Endothelial cell of umbilical vein (primary cell): Measurements from ENCODE around the gene PRKAG1. TPM values are rescaled to one million over a fixed set of nuclear protein-coding genes. Genes with fewer than 3 reads are reported as not detected.
A peak's percentile ranks its signal among the peaks of the same experiment; 100 is the strongest.

Experiments used
- BruUV-seq: library from RNA; stranded (reverse); fragments of 400-500 nt; replicated peaks from 2 replicates; lab custom pipeline; 2021; lab: Mats Ljungman, UMichigan
- CTCF ChIA-PET: fragments of 300-600, 350-600 bp; sonication (Branson Sonifier 250); formaldehyde crosslinking; loops from one replicate; lab custom pipeline; 2021; ENCODE audit warnings: antibody characterized with exemption, inconsistent platforms; lab: Charles Lee
- POLR2A ChIA-PET: fragments of 300-600, 350-600 bp; sonication (Branson Sonifier 250); formaldehyde crosslinking; loops from one replicate; lab custom pipeline; 2021; ENCODE audit warnings: antibody characterized with exemption, inconsistent platforms; lab: Charles Lee
- DNase-seq: peaks from one replicate; pipeline ENCODE4 v3.0.0-alpha.2; 2011; ENCODE audit warnings: low read depth, low spot score
- FAIRE-seq: peaks from 2 replicates; lab custom pipeline; 2011; peaks lifted over from hg19 to GRCh38; lab: Jason Lieb, UNC
- H2AFZ ChIP-seq: 2 replicates; pipeline ENCODE4 v1.6.0; 2012; ENCODE audit warnings: low read depth, low read length, control low read depth, inconsistent platforms
- H3K27ac ChIP-seq: 2 replicates; pipeline ENCODE4 v1.5.1; 2011; ENCODE audit warnings: low read depth, mild to moderate bottlenecking, control low read depth, low read length, moderate library complexity; ENCODE audit not compliant: insufficient read depth
- H3K27me3 ChIP-seq, 2 experiments: 2 replicates each; pipeline versions ENCODE4 v1.6.0 to v1.6.1; 2011; ENCODE audit warnings: low read length in 2 of 2, mixed read lengths in 1 of 2; ENCODE audit not compliant: control insufficient read depth in 2 of 2, insufficient read depth in 2 of 2
- H3K36me3 ChIP-seq, 2 experiments: 2 replicates in 1 of 2; 3 replicates in 1 of 2; pipeline ENCODE4 v1.5.1; 2011; ENCODE audit warnings: low read length in 2 of 2, mild to moderate bottlenecking in 1 of 2, moderate library complexity in 1 of 2; ENCODE audit not compliant: control insufficient read depth in 2 of 2, insufficient read depth in 2 of 2; ENCODE audit errors: extremely low read depth in 1 of 2
- H3K4me1 ChIP-seq: 3 replicates; pipeline ENCODE4 v1.5.1; 2011; ENCODE audit warnings: mild to moderate bottlenecking, low read length; ENCODE audit not compliant: control insufficient read depth, insufficient read depth; ENCODE audit errors: extremely low read depth
- H3K4me2 ChIP-seq: 2 replicates; pipeline ENCODE4 v1.6.1; 2011; ENCODE audit warnings: low read length, control low read depth, mixed read lengths; ENCODE audit not compliant: insufficient read depth
- H3K4me3 ChIP-seq, 3 experiments: fragments of 200-600 bp in 1 of 3; sonication (generic), shearing (Covaris generic) in 1 of 3; replicated peaks in 1 of 3; 2 replicates each; pipeline ENCODE4 v1.5.1; 2011 to 2016; ENCODE audit warnings: control low read depth in 3 of 3, low read length in 3 of 3, mild to moderate bottlenecking in 2 of 3, inconsistent platforms in 1 of 3, low read depth in 1 of 3, moderate library complexity in 1 of 3; ENCODE audit not compliant: insufficient read depth in 1 of 3
- H3K79me2 ChIP-seq: 2 replicates; pipeline ENCODE4 v1.6.0; 2012; ENCODE audit warnings: low read length, inconsistent platforms; ENCODE audit not compliant: control insufficient read depth, insufficient read depth
- H3K9ac ChIP-seq: replicated peaks from 2 replicates; pipeline ENCODE3; 2011; ENCODE audit warnings: low read length, control low read depth; ENCODE audit not compliant: insufficient read depth; ENCODE audit errors: extremely low read depth
- H3K9me1 ChIP-seq: replicated peaks from 3 replicates; pipeline ENCODE4 v1.6.0; 2011; ENCODE audit warnings: mild to moderate bottlenecking, low read length; ENCODE audit not compliant: control insufficient read depth, insufficient read depth; ENCODE audit errors: extremely low read depth
- H3K9me3 ChIP-seq: replicated peaks from 2 replicates; pipeline ENCODE4 v1.5.1; 2012; ENCODE audit warnings: low read length, inconsistent platforms; ENCODE audit not compliant: control insufficient read depth, insufficient read depth
- H4K20me1 ChIP-seq: replicated peaks from 2 replicates; pipeline ENCODE3; 2011; ENCODE audit warnings: mild to moderate bottlenecking, low read length; ENCODE audit not compliant: control insufficient read depth, insufficient read depth; ENCODE audit errors: extremely low read depth
- EZH2 ChIP-seq: IDR thresholded peaks from 2 replicates; pipeline ENCODE4 v1.6.1; 2012; ENCODE audit warnings: borderline replicate concordance, low read depth, mild to moderate bottlenecking, moderate library complexity, low read length, inconsistent platforms; ENCODE audit not compliant: severe bottlenecking
- FOS ChIP-seq: IDR thresholded peaks from 2 replicates; pipeline ENCODE4 v1.6.1; 2011; ENCODE audit warnings: mild to moderate bottlenecking, low read length, moderate library complexity, borderline replicate concordance; ENCODE audit not compliant: insufficient read depth
- GATA2 ChIP-seq: IDR thresholded peaks from 2 replicates; pipeline ENCODE4 v1.7.0; 2011; ENCODE audit warnings: low read depth, mild to moderate bottlenecking, moderate library complexity, mixed read lengths, low read length; ENCODE audit not compliant: insufficient read length, insufficient read depth
- JUN ChIP-seq: IDR thresholded peaks from 2 replicates; pipeline ENCODE4 v1.6.1; 2011; ENCODE audit warnings: borderline replicate concordance, low read depth; ENCODE audit not compliant: insufficient read length, insufficient read depth
- MYC ChIP-seq: IDR thresholded peaks from one replicate; pipeline ENCODE4 v1.6.1; 2011; ENCODE audit warnings: mild to moderate bottlenecking, low read depth, low read length
- POLR2A ChIP-seq: IDR thresholded peaks from 2 replicates; pipeline ENCODE4 v1.6.1; 2012; ENCODE audit warnings: low read depth, mild to moderate bottlenecking, control low read depth, low read length
- POLR2AphosphoS5 ChIP-seq: IDR thresholded peaks from 2 replicates; pipeline ENCODE4 v1.6.1; 2012; ENCODE audit warnings: low read depth, mild to moderate bottlenecking, control low read depth, low read length, moderate library complexity; ENCODE audit not compliant: insufficient read depth
- dilution Hi-C: fragments of 300-500 bp; cut with MboI; formaldehyde crosslinking; loops from one replicate; pipeline ENCODE4 v1.15.0; 2019; ENCODE audit warnings: low sequenced_read_pairs; ENCODE audit not compliant: extremely low pct_ligation_motif_present
- intact Hi-C: fragments of 100-400 bp; cut with micrococcal nuclease; formaldehyde crosslinking; loops from one replicate; pipeline ENCODE4 v1.10.0; 2022
- polyA plus RNA-seq, 4 experiments: library from polyadenylated mRNA; depleted of rRNA in 3 of 4; stranded (reverse) in 3 of 4; unstranded in 1 of 4; fragments of >200 nt; gene quantifications; 2 replicates each; pipeline versions ENCODE4 v1.2.1 to v1.2.3, GENCODE V29; 2011 to 2012; ENCODE audit warnings: missing spikeins in 1 of 4
- total RNA-seq: library from RNA; stranded (reverse); gene quantifications from 2 replicates; pipeline ENCODE4 v1.2.3, GENCODE V29; 2021
- TF ChIP-seq, protein P1 (sequence below), 2 donors: IDR thresholded peaks; 1 replicate in 1 of 2; 2 replicates in 1 of 2; pipeline ENCODE4 v1.5.1; 2011; ENCODE audit warnings: low read length in 2 of 2, mild to moderate bottlenecking in 2 of 2, moderate library complexity in 2 of 2, control low read depth in 1 of 2, inconsistent platforms in 1 of 2, low read depth in 1 of 2; ENCODE audit not compliant: insufficient read depth in 1 of 2; ENCODE audit errors: extremely low read depth in 1 of 2
- TF ChIP-seq, protein P2 (sequence below): IDR thresholded peaks from 2 replicates; pipeline ENCODE4 v1.6.1; 2011; ENCODE audit not compliant: insufficient read depth, insufficient read length

PRKAG1 gene
- total and polyA plus RNA-seq, 2 donors (not counting 3 experiments of a cell fraction or from before 2014, with no cell fraction given) = 52.1 to 54.9 TPM

DNA sequence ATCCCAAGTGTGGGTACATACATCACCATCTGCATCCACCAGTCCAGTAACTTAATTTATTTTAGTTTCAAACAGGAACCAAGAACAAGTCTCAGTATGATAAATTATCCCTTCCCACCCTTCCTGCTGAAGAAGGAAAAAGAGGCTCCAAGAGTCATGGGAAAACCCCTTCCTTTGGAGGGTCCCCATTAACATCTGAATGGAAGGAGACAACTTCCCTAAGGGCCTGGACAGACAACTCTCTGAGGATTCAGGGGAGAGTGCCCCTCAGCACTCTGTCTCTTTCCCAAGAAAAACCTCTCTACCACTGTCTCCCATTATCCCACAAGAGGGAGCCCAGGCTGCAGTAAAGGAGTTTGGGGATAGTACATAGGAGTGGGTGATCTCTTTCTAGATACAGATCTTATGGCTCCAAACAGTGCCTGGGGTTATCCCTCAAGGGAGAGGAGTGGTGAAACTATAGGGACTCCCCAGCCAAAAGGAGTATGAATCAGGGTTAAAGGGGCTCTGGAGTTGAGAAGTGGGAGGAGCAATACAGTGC is 53.2 kb downstream of the PRKAG1 start:
- no peak for FAIRE-seq
- DNase-seq = no peak
- Histone ChIP-seq H3K9me1 (no peaks in the 10 kb centered on the region), H3K9me3 (no peaks in the 10 kb centered on the region), H3K4me2 (no peak overlapping the region), H3K4me1 (peaks cover 16% of the 10 kb centered on the region), H3K27ac (no peak overlapping the region), H3K79me2 (no peaks in the 10 kb centered on the region), H3K27me3 (peaks cover 24 to 25% of the 10 kb centered on the region in 2 experiments), H2AFZ (no peak overlapping the region), H3K9ac (no peak overlapping the region), H4K20me1 (no peaks in the 10 kb centered on the region), H3K36me3 (no peaks in the 10 kb centered on the region), H3K4me3 (no peak overlapping the region)
- ChIA-PET POLR2A (no interaction called here), CTCF (interaction anchor here (2.8 to 5.2 kb wide), 2 partner anchors 13 to 23 kb away, joined by 29 to 58 read pairs; partner anchors contain the start of gene WNT1)
- no peak for TF ChIP-seq EZH2
- TF ChIP-seq, protein P1, sequence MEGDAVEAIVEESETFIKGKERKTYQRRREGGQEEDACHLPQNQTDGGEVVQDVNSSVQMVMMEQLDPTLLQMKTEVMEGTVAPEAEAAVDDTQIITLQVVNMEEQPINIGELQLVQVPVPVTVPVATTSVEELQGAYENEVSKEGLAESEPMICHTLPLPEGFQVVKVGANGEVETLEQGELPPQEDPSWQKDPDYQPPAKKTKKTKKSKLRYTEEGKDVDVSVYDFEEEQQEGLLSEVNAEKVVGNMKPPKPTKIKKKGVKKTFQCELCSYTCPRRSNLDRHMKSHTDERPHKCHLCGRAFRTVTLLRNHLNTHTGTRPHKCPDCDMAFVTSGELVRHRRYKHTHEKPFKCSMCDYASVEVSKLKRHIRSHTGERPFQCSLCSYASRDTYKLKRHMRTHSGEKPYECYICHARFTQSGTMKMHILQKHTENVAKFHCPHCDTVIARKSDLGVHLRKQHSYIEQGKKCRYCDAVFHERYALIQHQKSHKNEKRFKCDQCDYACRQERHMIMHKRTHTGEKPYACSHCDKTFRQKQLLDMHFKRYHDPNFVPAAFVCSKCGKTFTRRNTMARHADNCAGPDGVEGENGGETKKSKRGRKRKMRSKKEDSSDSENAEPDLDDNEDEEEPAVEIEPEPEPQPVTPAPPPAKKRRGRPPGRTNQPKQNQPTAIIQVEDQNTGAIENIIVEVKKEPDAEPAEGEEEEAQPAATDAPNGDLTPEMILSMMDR (IDR thresholded peaks at IDR 0.05; ENCODE audit: extremely low read depth in 1 of 2, insufficient read depth in 1 of 2, low read depth in 1 of 2, low read length in 2 of 2) = peak in 1 of 2 donors; percentile 16
- no TSS peak for BruUV-seq
- intact Hi-C loops (no loop called here), dilution Hi-C loops (no loop called here)

DNA sequence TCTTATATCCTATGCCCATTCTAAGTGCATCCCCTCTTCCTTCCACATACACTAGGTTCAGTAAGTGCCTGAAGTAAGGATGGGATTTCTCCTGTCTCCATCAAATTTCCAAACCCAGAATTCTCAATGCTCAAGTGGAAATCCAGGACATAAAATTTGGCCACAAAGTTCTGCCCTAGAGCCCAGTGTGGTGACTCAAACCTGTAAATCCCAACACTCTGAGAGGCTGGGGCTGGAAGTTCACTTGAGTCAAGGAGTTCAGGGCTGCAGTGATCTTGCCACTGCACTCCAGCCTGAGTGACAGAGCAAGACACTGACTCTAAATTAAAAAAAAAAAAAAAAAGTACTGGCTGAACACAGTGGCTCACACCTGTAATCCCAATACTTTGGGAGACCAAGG is 56.8 kb downstream of the PRKAG1 start:
- no peak for DNase-seq
- Histone ChIP-seq H4K20me1 (no peaks in the 10 kb centered on the region), H3K4me3 (no peak overlapping the region), H3K9ac (no peak overlapping the region), H3K27me3 (peaks cover 5 to 9% of the 10 kb centered on the region in 2 experiments), H2AFZ (no peak overlapping the region), H3K36me3 (no peaks in the 10 kb centered on the region), H3K4me2 (peak overlapping the region; percentile 42), H3K27ac (no peak overlapping the region), H3K4me1 (peaks cover 20% of the 10 kb centered on the region), H3K79me2 (peaks cover 4% of the 10 kb centered on the region), H3K9me1 (no peaks in the 10 kb centered on the region), H3K9me3 (no peaks in the 10 kb centered on the region)
- FAIRE-seq = no peak
- no TSS peak for BruUV-seq
- intact Hi-C loops = no loop called here
- dilution Hi-C loops = no loop called here
- CTCF ChIA-PET = interaction anchor here (1.1 to 2.6 kb wide), 7 partner anchors 10 to 109 kb away, joined by 3 to 16 read pairs (median 8); partner anchors contain the start of genes WNT1 and WNT10B
- POLR2A ChIA-PET = no interaction called here
- no peak for TF ChIP-seq FOS
- TF ChIP-seq, protein P2, sequence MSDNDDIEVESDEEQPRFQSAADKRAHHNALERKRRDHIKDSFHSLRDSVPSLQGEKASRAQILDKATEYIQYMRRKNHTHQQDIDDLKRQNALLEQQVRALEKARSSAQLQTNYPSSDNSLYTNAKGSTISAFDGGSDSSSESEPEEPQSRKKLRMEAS = no peak
- no peak for TF ChIP-seq GATA2
- no peak for TF ChIP-seq POLR2AphosphoS5
- no peak for TF ChIP-seq POLR2A
- TF ChIP-seq EZH2 = no peak
- TF ChIP-seq JUN = no peak
- TF ChIP-seq, protein P1 (IDR thresholded peaks at IDR 0.05; ENCODE audit: extremely low read depth in 1 of 2, insufficient read depth in 1 of 2, low read depth in 1 of 2, low read length in 2 of 2) = no peak
- no peak for TF ChIP-seq MYC
